WERI-Rb-1 (cell line): Measurements from ENCODE around the gene IRF2.

ENCODE experiments used
- DNase-seq: peaks from one replicate; pipeline ENCODE4 v3.0.0-alpha.2; 2020
- H3K27ac ChIP-seq: fragments of 250-450 bp; sonication (Bioruptor Pico); 2 replicates; pipeline ENCODE4 v1.5.1; 2020; ENCODE audit warnings: mild to moderate bottlenecking, moderate library complexity
- H3K27me3 ChIP-seq: fragments of 250-450 bp; sonication (Bioruptor Pico); 2 replicates; pipeline ENCODE4 v1.5.1; 2021; ENCODE audit warnings: mild to moderate bottlenecking, low read depth, moderate library complexity; ENCODE audit not compliant: insufficient read depth, severe bottlenecking
- H3K36me3 ChIP-seq: fragments of 250-450 bp; sonication (Bioruptor Pico); 2 replicates; pipeline ENCODE4 v1.5.1; 2020; ENCODE audit warnings: mild to moderate bottlenecking, moderate library complexity
- H3K4me3 ChIP-seq: 2 replicates; pipeline ENCODE4 v1.5.1; 2011; ENCODE audit warnings: low read depth, mild to moderate bottlenecking, control low read depth, low read length
- H3K9me3 ChIP-seq: fragments of 250-450 bp; sonication (Bioruptor Pico); 2 replicates; pipeline ENCODE4 v1.5.1; 2021; ENCODE audit warnings: mild to moderate bottlenecking, moderate library complexity; ENCODE audit not compliant: severe bottlenecking
- CTCF ChIP-seq: IDR thresholded peaks from 2 replicates; pipeline ENCODE4 v1.5.1; 2011; ENCODE audit warnings: low read depth, mild to moderate bottlenecking, control low read depth, inconsistent platforms, low read length

IRF2 gene

DNA sequence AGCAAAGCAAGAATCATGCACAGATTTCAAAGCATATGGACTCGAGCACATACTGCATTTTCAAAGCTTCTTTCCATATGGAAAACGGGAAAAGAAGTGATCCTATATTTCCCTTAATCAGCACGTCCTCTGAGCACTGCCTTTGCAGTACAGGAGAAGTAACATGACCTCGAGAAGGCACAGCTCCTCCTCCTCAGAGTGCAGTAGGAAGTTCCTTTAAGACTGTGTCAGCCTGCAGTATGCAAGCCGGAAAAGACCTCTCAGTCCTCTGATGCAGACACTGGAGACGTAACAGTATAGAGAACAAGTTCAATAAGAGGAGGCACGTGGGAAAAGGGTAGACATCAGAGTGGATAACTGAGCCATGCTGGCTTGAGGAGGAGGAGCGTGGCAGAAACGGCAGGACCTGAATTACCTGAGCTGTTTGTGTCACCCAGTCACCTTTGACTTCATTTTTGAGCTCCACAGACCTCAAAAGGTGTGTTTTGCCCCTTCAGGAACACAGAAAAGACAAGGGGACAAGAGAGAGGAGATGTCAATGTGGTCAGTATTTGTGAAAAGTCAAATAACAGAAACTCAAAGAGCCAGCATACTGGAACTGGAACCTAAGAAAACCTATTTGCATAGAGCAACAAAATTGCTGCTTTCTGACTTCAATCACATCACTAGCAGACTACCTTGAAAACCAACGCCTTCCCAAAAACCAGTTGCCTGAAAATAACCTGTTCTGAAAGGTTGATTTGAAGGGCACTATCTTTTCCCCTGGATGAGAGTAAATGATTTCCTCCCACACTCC is 20.8 kb downstream of the IRF2 start:
- Histone ChIP-seq H3K27me3 (no peaks in the 10 kb centered on the region), H3K9me3 (no peaks in the 10 kb centered on the region), H3K27ac (no peak overlapping the region), H3K36me3 (no peaks in the 10 kb centered on the region), H3K4me3 (no peak overlapping the region)
- no peak for TF ChIP-seq CTCF
- no peak for DNase-seq

- no peak overlapping the region for H3K27ac ChIP-seq
- no peaks in the 10 kb centered on the region for H3K36me3 ChIP-seq
- no peak for TF ChIP-seq CTCF
- H3K4me3 ChIP-seq: no peak overlapping the region
- no peak for DNase-seq
- no peaks in the 10 kb centered on the region for H3K27me3 ChIP-seq
- no peaks in the 10 kb centered on the region for H3K9me3 ChIP-seq
These were observed 21.6 kb downstream of the IRF2 start for GRCh38 chr4:184452740-184453139.

DNA sequence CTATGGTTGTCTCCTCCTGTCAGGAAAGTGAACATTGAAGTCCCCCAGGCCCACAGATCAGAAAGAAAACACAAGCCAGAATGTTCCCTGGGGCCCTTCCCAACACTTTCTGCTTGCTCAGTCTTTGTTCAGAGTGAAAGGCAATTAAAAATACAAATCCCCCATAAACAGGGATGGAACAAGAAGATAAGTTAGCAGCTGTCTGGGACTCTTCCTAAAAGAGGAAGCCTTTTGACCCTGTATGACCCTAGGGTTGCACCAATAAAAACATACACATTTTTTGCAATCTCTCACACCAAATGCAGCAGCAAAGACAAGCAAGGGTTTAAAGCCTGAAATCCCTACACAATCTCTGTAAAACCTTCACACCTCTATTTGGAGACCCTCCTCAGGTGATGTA is 22.6 kb downstream of the IRF2 start:
- Histone ChIP-seq H3K27me3 (no peaks in the 10 kb centered on the region), H3K4me3 (no peak overlapping the region), H3K27ac (no peak overlapping the region)

DNA sequence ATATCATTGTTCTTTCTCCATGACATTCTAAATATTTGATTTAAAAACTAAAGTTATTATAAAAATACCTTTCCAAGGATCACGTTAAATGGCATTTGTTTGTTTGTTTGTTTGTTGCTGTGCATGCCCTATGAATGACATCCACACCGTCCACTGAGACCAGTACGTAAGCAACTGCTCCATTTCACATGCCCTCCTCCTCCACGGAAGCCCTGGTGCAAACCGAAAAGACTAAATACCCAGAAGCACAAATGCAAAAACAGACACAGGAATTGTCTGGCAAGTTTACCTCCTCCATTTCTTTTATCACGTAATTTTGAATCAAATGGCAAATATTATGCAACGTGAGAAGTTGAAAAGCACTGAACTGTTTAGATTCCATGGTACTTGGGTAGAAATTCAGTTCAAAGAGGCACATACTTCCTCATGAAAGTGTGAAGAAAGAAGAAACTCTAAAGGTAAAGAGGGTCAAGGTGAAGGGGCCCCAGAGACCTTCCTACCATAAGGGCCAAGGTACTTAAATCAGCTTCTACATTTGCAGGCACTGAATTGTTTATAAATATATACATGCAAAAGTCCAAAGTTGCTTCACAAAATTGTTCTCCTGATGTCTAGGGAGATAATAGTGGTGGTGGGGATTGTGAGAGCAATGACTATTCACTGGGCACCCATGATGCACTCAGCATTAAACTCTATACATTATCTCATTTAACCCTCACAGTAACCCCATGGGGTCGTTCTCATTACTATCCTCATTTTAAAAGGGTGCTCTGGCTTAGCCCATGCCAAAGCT is 23.4 kb downstream of the IRF2 start:
- no peak overlapping the region for H3K4me3 ChIP-seq

More for the DNA sequence above, 22.6 kb downstream of the IRF2 start:
- Histone ChIP-seq H3K9me3 (no peaks in the 10 kb centered on the region), H3K36me3 (no peaks in the 10 kb centered on the region)
- no peak for TF ChIP-seq CTCF
- no peak for DNase-seq

DNA sequence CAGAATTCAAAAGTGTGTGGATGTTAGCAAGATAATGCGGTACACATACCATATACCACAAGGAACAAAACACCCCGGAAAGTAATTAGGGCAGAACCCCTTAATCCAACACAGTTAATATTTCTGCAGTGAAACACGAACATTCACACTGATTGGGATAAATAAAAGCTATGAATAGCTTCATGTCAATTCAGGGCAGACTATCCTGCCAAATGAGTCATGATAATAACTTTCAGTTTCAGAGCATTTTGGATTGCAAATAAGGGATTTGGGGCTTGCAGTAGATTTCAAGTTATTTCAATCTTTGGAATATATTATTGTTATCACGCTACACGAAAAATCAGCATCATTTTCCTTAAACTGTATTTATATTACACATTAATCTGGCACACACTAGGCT is 24.3 kb downstream of the IRF2 start:
- Histone ChIP-seq H3K27me3 (no peaks in the 10 kb centered on the region), H3K9me3 (no peaks in the 10 kb centered on the region), H3K36me3 (no peaks in the 10 kb centered on the region), H3K4me3 (no peak overlapping the region), H3K27ac (no peak overlapping the region)
- no peak for DNase-seq
- no peak for TF ChIP-seq CTCF

More for the DNA sequence above, 23.4 kb downstream of the IRF2 start:
- no peak overlapping the region for H3K27ac ChIP-seq
- H3K9me3 ChIP-seq: no peaks in the 10 kb centered on the region
- no peaks in the 10 kb centered on the region for H3K27me3 ChIP-seq
- TF ChIP-seq CTCF: no peak
- no peaks in the 10 kb centered on the region for H3K36me3 ChIP-seq
- no peak for DNase-seq
